GM12801 (cell line): ENCODE results near the gene RND3.

Experiments
- CTCF ChIP-seq: IDR thresholded peaks from one replicate; pipeline ENCODE4 v1.5.1; 2011; ENCODE audit warnings: control low read depth; ENCODE audit not compliant: insufficient read length; ENCODE audit errors: extremely low read depth

The RND3 gene

GRCh38 chr2:150424406-150424805, 63.1 kb downstream of the RND3 start:
- no peak for TF ChIP-seq CTCF

GRCh38 chr2:150421126-150421651, 66.3 kb downstream of the RND3 start:
- no peak for TF ChIP-seq CTCF

- TF ChIP-seq CTCF = no peak
Observed at GRCh38 chr2:150418916-150419315, 68.6 kb downstream of the RND3 start.
